Left ventricle myocardium inferior (tissue), 1 donor: ENCODE data around the gene ZMAT1. TPM values are rescaled to one million over a fixed set of nuclear protein-coding genes. Genes with fewer than 3 reads are reported as not detected.

Source experiments
- DNase-seq: peaks from one replicate; pipeline ENCODE4 v3.0.0-alpha.2; 2020
- H3K27ac ChIP-seq: fragments of 200-600 bp; replicated peaks from 2 replicates; pipeline ENCODE4 v1.8.0; 2021
- H3K27me3 ChIP-seq: fragments of 200-600 bp; 2 replicates; pipeline ENCODE4 v1.8.0; 2021; ENCODE audit warnings: low read depth
- H3K36me3 ChIP-seq: fragments of 200-600 bp; 2 replicates; pipeline ENCODE4 v1.8.0; 2021
- H3K4me1 ChIP-seq: fragments of 200-600 bp; 2 replicates; pipeline ENCODE4 v1.8.0; 2021
- H3K4me3 ChIP-seq: fragments of 200-600 bp; 2 replicates; pipeline ENCODE4 v1.8.0; 2021; ENCODE audit warnings: mild to moderate bottlenecking, moderate library complexity
- H3K9me3 ChIP-seq: fragments of 200-600 bp; replicated peaks from 2 replicates; pipeline ENCODE4 v1.8.0; 2021
- intact Hi-C: fragments of 100-400 bp; cut with micrococcal nuclease; formaldehyde crosslinking; loops from one replicate; pipeline ENCODE4 v1.11.0; 2022
- total RNA-seq: library from RNA; stranded (reverse); fragmentation: NEBNext Ultra II Directional; extraction: Animal tissue kit (Norgen Biotek cat#: 25700); gene quantifications from one replicate; pipeline ENCODE4 v1.2.1, GENCODE V29; 2021
- TF ChIP-seq, protein P1 (sequence below): fragments of 200-600 bp; IDR thresholded peaks from 2 replicates; pipeline ENCODE4 v1.8.0; 2021; ENCODE audit warnings: antibody characterized with exemption, mild to moderate bottlenecking, borderline replicate concordance
- donor health status: DM: no; HTN: yes; CAD: no; lungs with severe emphysema.

ZMAT1 gene
- total RNA-seq, 1 donor from 2014 or later: 5.6 TPM

DNA sequence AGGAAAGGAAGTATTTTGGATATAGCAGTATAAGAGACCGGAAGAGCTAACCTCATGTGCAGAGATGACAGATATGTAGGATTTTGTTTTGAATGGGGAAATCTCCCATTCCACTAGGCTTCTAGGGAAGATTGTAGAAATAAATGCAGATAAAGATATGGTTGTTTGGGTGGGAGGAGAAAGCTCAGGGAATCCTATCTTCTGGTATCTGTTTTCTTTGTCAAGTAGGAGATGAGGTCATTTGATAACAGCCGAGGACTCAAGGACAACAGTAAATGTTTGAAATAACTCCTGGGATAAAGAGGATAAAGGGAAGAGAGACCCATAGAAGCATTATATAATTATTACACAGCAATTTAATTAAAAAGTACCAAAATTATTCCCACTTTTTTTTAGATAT is 24.7 kb upstream of the ZMAT1 start:
- TF ChIP-seq, protein P1, sequence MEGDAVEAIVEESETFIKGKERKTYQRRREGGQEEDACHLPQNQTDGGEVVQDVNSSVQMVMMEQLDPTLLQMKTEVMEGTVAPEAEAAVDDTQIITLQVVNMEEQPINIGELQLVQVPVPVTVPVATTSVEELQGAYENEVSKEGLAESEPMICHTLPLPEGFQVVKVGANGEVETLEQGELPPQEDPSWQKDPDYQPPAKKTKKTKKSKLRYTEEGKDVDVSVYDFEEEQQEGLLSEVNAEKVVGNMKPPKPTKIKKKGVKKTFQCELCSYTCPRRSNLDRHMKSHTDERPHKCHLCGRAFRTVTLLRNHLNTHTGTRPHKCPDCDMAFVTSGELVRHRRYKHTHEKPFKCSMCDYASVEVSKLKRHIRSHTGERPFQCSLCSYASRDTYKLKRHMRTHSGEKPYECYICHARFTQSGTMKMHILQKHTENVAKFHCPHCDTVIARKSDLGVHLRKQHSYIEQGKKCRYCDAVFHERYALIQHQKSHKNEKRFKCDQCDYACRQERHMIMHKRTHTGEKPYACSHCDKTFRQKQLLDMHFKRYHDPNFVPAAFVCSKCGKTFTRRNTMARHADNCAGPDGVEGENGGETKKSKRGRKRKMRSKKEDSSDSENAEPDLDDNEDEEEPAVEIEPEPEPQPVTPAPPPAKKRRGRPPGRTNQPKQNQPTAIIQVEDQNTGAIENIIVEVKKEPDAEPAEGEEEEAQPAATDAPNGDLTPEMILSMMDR: no peak
- Histone ChIP-seq H3K27ac (no peak overlapping the region), H3K36me3 (no peaks in the 10 kb centered on the region), H3K4me1 (no peaks in the 10 kb centered on the region), H3K9me3 (no peaks in the 10 kb centered on the region), H3K4me3 (no peak overlapping the region), H3K27me3 (no peaks in the 10 kb centered on the region)
- intact Hi-C loops: no loop called here
- no peak for DNase-seq

DNA sequence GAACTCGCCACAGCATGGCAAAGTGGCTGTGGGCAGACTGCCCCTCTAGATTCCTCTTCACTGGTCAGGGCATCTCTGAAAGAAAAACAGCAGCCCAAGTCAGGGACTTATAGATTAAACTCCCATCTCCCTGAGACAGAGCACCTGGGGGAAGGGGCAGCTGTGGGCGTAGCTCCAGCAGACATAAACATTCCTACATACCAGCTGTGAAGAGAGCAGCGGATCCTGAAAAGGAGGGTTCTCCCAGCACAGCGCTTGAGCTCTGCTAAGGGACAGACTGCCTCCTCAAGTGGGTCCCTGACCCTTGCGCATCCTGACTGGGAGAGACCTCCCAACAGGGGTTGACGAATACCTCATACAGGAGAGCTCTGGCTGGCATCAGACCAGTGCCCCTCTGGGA is 18.8 kb upstream of the ZMAT1 start:
- TF ChIP-seq, protein P1: no peak
- intact Hi-C loops: no loop called here

DNA sequence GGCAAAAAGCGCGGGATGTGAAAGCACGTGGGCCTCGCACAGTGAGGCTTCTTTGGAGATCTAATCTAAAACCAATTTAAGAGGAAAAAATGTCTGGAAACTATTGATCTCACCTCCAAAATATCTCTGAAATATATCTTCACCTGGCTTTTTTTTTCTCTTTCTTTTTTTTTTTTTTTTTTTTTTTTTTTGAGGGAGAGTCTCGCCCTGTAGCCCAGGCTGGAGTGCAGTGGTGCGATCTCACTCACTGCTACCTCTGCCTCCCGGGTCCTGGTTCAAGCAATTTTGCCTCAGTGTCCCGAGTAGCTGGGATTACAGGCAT is 383 bp upstream of the ZMAT1 start:
- TF ChIP-seq, protein P1: no peak
- no peak for DNase-seq
- peak overlapping the region; percentile 83 for H3K4me3 ChIP-seq
- H3K36me3 ChIP-seq: no peaks in the 10 kb centered on the region
- peak overlapping the region; percentile 97 for H3K27ac ChIP-seq
- H3K4me1 ChIP-seq: peaks cover 8% of the 10 kb centered on the region
- no peaks in the 10 kb centered on the region for H3K9me3 ChIP-seq
- H3K27me3 ChIP-seq: no peaks in the 10 kb centered on the region
- intact Hi-C loops: no loop called here

More for the DNA sequence above, 18.8 kb upstream of the ZMAT1 start:
- no peaks in the 10 kb centered on the region for H3K27me3 ChIP-seq
- no peak overlapping the region for H3K4me3 ChIP-seq
- H3K36me3 ChIP-seq: no peaks in the 10 kb centered on the region
- no peak overlapping the region for H3K27ac ChIP-seq
- H3K9me3 ChIP-seq: no peaks in the 10 kb centered on the region
- no peaks in the 10 kb centered on the region for H3K4me1 ChIP-seq
- no peak for DNase-seq

DNA sequence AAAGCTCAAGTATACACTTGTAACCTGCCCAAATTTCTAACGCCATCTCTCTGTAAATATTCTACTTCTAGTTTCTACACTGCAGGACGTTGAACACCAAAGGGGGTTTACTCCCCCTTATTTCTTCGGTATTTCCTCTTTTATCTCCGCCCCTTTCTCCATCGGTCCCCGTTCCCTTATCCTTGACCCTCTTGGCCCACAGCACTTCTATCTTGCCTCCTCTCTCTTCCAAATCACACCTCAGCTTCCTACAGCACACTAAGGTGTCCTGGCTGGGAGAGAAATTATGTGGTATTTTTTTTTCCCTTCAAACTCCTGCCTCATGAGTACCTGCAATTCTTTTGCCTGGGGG is 715 bp downstream of the ZMAT1 start:
- H3K27me3 ChIP-seq: no peaks in the 10 kb centered on the region
- peak overlapping the region; percentile 97 for H3K27ac ChIP-seq
- no peaks in the 10 kb centered on the region for H3K36me3 ChIP-seq
- DNase-seq: no peak
- H3K4me3 ChIP-seq: peak overlapping the region; percentile 83
- no peaks in the 10 kb centered on the region for H3K9me3 ChIP-seq
- TF ChIP-seq, protein P1: no peak
- intact Hi-C loops: no loop called here
- peaks cover 8% of the 10 kb centered on the region for H3K4me1 ChIP-seq

DNA sequence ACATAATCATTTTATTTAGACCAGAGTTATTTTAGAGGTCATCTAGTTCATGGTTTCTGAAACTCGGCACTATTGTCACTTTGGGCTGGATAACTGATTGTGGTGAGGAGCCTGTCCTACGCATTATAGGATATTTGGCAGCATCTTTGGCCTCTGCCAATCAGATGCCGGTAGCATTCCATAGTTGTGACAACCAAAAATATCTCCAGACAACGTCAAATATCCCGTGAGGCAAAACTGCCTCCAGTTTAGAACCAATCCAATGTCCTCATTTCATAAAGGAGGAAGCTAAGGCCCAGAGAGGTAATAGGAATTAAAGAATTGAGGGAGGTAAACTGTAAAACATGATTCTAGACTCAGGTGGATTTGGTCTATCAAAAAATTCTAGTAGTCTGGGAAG is 6.1 kb downstream of the ZMAT1 start:
- H3K27ac ChIP-seq: peak overlapping the region; percentile 5
- TF ChIP-seq, protein P1: no peak
- intact Hi-C loops: no loop called here
- H3K9me3 ChIP-seq: no peaks in the 10 kb centered on the region
- H3K4me3 ChIP-seq: no peak overlapping the region
- DNase-seq: no peak
- peaks cover 4% of the 10 kb centered on the region for H3K4me1 ChIP-seq
- H3K27me3 ChIP-seq: no peaks in the 10 kb centered on the region
- no peaks in the 10 kb centered on the region for H3K36me3 ChIP-seq

DNA sequence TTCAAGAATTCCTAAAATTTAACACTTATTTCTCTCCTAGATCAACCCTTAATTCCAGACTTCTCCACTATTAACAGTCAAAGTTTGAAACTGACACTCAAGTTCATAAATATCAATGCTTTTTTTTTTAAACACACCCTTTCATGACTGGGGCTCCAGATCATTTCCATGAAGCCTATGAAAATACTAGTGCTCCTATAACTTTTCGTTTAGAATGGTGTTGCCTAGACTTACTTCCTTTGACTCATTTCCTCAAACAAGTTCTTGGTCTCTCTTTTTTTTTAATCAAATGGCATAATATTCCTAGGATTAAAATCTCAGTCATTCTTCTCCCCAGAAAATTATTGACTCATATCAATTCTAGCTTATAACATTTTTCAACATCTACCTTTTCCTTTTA is 13.1 kb downstream of the ZMAT1 start:
- H3K27me3 ChIP-seq: no peaks in the 10 kb centered on the region
- H3K4me1 ChIP-seq: no peaks in the 10 kb centered on the region
- no peak overlapping the region for H3K4me3 ChIP-seq
- TF ChIP-seq, protein P1: no peak
- DNase-seq: no peak
- intact Hi-C loops: no loop called here
- peaks cover 10% of the 10 kb centered on the region for H3K9me3 ChIP-seq
- no peaks in the 10 kb centered on the region for H3K36me3 ChIP-seq
- H3K27ac ChIP-seq: no peak overlapping the region
